ENCODE data around the gene DBN1.

DBN1 gene

GRCh38 chr5:177432143-177432838 lies 41.1 kb downstream of the DBN1 start:
- H3K27ac ChIP-seq (replicated peaks; ENCODE audit: low read length), result no peak overlapping the region
- H3K9me3 ChIP-seq (replicated peaks in 1 of 2; ENCODE audit: control insufficient read depth in 2 of 2, insufficient read depth in 1 of 2, low read depth in 1 of 2, low read length in 2 of 2), result no peaks in the 10 kb centered on the region
- no peak overlapping the region for H4K8ac ChIP-seq (ENCODE audit: low read depth, low read length)
- H3K4me2 ChIP-seq (ENCODE audit: insufficient read depth, low read length, poor library complexity, severe bottlenecking), result no peak overlapping the region
- no peak overlapping the region for H4K91ac ChIP-seq (ENCODE audit: low read depth, low read length, poor library complexity)
- no peak overlapping the region for H2BK5ac ChIP-seq (ENCODE audit: low read length)
- H2AFZ ChIP-seq (ENCODE audit: low read length), result no peak overlapping the region
- H3K9ac ChIP-seq (ENCODE audit: low read depth, low read length, poor library complexity), result no peak overlapping the region
- DNase-seq (ENCODE audit: low spot score), result no peak
- no peak overlapping the region for H3K4me3 ChIP-seq (ENCODE audit: low read length in 2 of 2)
- H3K27me3 ChIP-seq (ENCODE audit: control insufficient read depth in 3 of 3, insufficient read depth in 3 of 3, low read depth in 1 of 3, low read length in 3 of 3), result no peaks in the 10 kb centered on the region
- H3K14ac ChIP-seq (ENCODE audit: low read length), result no peak overlapping the region
- no peak overlapping the region for H3K18ac ChIP-seq (ENCODE audit: low read length)
- H2BK12ac ChIP-seq (ENCODE audit: low read length), result no peak overlapping the region
- peaks cover 40 to 74% of the 10 kb centered on the region in 2 donors for H3K36me3 ChIP-seq (replicated peaks in 1 of 2; ENCODE audit: control insufficient read depth in 2 of 2, insufficient read depth in 2 of 2, low read length in 2 of 2)
- H2AK5ac ChIP-seq (ENCODE audit: low read depth, low read length), result no peak overlapping the region
- H3K23ac ChIP-seq (ENCODE audit: low read depth, low read length, poor library complexity), result peak overlapping the region; percentile 66
- peaks cover 8 to 10% of the 10 kb centered on the region in 2 donors for H3K4me1 ChIP-seq (ENCODE audit: control insufficient read depth in 2 of 2, insufficient read depth in 1 of 2, low read depth in 1 of 2, low read length in 2 of 2)
- WGBS, 2 donors (ENCODE audit: extremely low coverage in 2 of 2, insufficient read length in 2 of 2, insufficient replicate concordance in 1 of 2), result no CpG with 5 or more reads among the region's 18 CpGs
- H3K79me1 ChIP-seq (ENCODE audit: low read depth, low read length), result peaks cover 4% of the 10 kb centered on the region
- H2BK120ac ChIP-seq (ENCODE audit: low read depth, low read length), result no peak overlapping the region
- no peak overlapping the region for H3K4ac ChIP-seq (ENCODE audit: low read length)
- no peak overlapping the region for H2BK15ac ChIP-seq (ENCODE audit: low read length)

GRCh38 chr5:177431317-177432142 lies 41.9 kb downstream of the DBN1 start:
- peaks cover 6% of the 10 kb centered on the region for H3K79me1 ChIP-seq (ENCODE audit: low read depth, low read length)
- peaks cover 11 to 12% of the 10 kb centered on the region in 2 donors for H3K4me1 ChIP-seq (ENCODE audit: control insufficient read depth in 2 of 2, insufficient read depth in 1 of 2, low read depth in 1 of 2, low read length in 2 of 2)
- no peak overlapping the region for H2AFZ ChIP-seq (ENCODE audit: low read length)
- H3K14ac ChIP-seq (ENCODE audit: low read length), result no peak overlapping the region
- no peak overlapping the region for H4K91ac ChIP-seq (ENCODE audit: low read depth, low read length, poor library complexity)
- peaks cover 37 to 68% of the 10 kb centered on the region in 2 donors for H3K36me3 ChIP-seq (replicated peaks in 1 of 2; ENCODE audit: control insufficient read depth in 2 of 2, insufficient read depth in 2 of 2, low read length in 2 of 2)
- H3K4ac ChIP-seq (ENCODE audit: low read length), result no peak overlapping the region
- H4K8ac ChIP-seq (ENCODE audit: low read depth, low read length), result no peak overlapping the region
- no peaks in the 10 kb centered on the region for H3K27me3 ChIP-seq (ENCODE audit: control insufficient read depth in 3 of 3, insufficient read depth in 3 of 3, low read depth in 1 of 3, low read length in 3 of 3)
- no peak overlapping the region for H3K9ac ChIP-seq (ENCODE audit: low read depth, low read length, poor library complexity)
- no peak overlapping the region for H2BK12ac ChIP-seq (ENCODE audit: low read length)
- H3K23ac ChIP-seq (ENCODE audit: low read depth, low read length, poor library complexity), result peak overlapping the region; percentile 66
- no peak overlapping the region for H3K27ac ChIP-seq (replicated peaks; ENCODE audit: low read length)
- no peak overlapping the region for H2BK120ac ChIP-seq (ENCODE audit: low read depth, low read length)
- H3K4me2 ChIP-seq (ENCODE audit: insufficient read depth, low read length, poor library complexity, severe bottlenecking), result no peak overlapping the region
- H3K9me3 ChIP-seq (replicated peaks in 1 of 2; ENCODE audit: control insufficient read depth in 2 of 2, insufficient read depth in 1 of 2, low read depth in 1 of 2, low read length in 2 of 2), result no peaks in the 10 kb centered on the region
- no peak overlapping the region for H3K4me3 ChIP-seq (ENCODE audit: low read length in 2 of 2)
- no peak for DNase-seq (ENCODE audit: low spot score)
- H2AK5ac ChIP-seq (ENCODE audit: low read depth, low read length), result no peak overlapping the region
- WGBS, 2 donors (ENCODE audit: extremely low coverage in 2 of 2, insufficient read length in 2 of 2, insufficient replicate concordance in 1 of 2), result no CpG with 5 or more reads among the region's 29 CpGs
- no peak overlapping the region for H2BK5ac ChIP-seq (ENCODE audit: low read length)
- no peak overlapping the region for H3K18ac ChIP-seq (ENCODE audit: low read length)
- no peak overlapping the region for H2BK15ac ChIP-seq (ENCODE audit: low read length)

- Histone ChIP-seq H3K18ac (ENCODE audit: low read length) (no peak overlapping the region), H3K14ac (ENCODE audit: low read length) (no peak overlapping the region), H2BK15ac (ENCODE audit: low read length) (no peak overlapping the region), H3K9me3 (replicated peaks in 1 of 2; ENCODE audit: control insufficient read depth in 2 of 2, insufficient read depth in 1 of 2, low read depth in 1 of 2, low read length in 2 of 2) (no peaks in the 10 kb centered on the region), H2BK12ac (ENCODE audit: low read length) (no peak overlapping the region), H3K4me2 (ENCODE audit: insufficient read depth, low read length, poor library complexity, severe bottlenecking) (no peak overlapping the region), H3K79me1 (ENCODE audit: low read depth, low read length) (peaks cover 6% of the 10 kb centered on the region), H3K4me1 (ENCODE audit: control insufficient read depth in 2 of 2, insufficient read depth in 1 of 2, low read depth in 1 of 2, low read length in 2 of 2) (peaks cover 11 to 12% of the 10 kb centered on the region in 2 donors), H4K91ac (ENCODE audit: low read depth, low read length, poor library complexity) (no peak overlapping the region), H3K23ac (ENCODE audit: low read depth, low read length, poor library complexity) (no peak overlapping the region), H3K4me3 (ENCODE audit: low read length in 2 of 2) (no peak overlapping the region), H2AK5ac (ENCODE audit: low read depth, low read length) (no peak overlapping the region), H4K8ac (ENCODE audit: low read depth, low read length) (no peak overlapping the region), H3K4ac (ENCODE audit: low read length) (no peak overlapping the region), H2BK120ac (ENCODE audit: low read depth, low read length) (no peak overlapping the region), H3K27me3 (ENCODE audit: control insufficient read depth in 3 of 3, insufficient read depth in 3 of 3, low read depth in 1 of 3, low read length in 3 of 3) (no peaks in the 10 kb centered on the region), H2BK5ac (ENCODE audit: low read length) (no peak overlapping the region), H3K9ac (ENCODE audit: low read depth, low read length, poor library complexity) (no peak overlapping the region), H3K36me3 (replicated peaks in 1 of 2; ENCODE audit: control insufficient read depth in 2 of 2, insufficient read depth in 2 of 2, low read length in 2 of 2) (peaks cover 34 to 63% of the 10 kb centered on the region in 2 donors), H2AFZ (ENCODE audit: low read length) (no peak overlapping the region), H3K27ac (replicated peaks; ENCODE audit: low read length) (no peak overlapping the region)
- DNase-seq (ENCODE audit: low spot score), result no peak
- no CpG with 5 or more reads among the region's 7 CpGs for WGBS, 2 donors (ENCODE audit: extremely low coverage in 2 of 2, insufficient read length in 2 of 2, insufficient replicate concordance in 1 of 2)
These were observed 42.5 kb downstream of the DBN1 start for GRCh38 chr5:177430972-177431316.
